Measurements from ENCODE around the gene TMEM164. TPM values are rescaled to one million over a fixed set of nuclear protein-coding genes. Genes with fewer than 3 reads are reported as not detected.

TMEM164 gene
- total RNA-seq, 6 experiments from 2014 or later = 1.3 to 7.9 (median 2.8) TPM

DNA sequence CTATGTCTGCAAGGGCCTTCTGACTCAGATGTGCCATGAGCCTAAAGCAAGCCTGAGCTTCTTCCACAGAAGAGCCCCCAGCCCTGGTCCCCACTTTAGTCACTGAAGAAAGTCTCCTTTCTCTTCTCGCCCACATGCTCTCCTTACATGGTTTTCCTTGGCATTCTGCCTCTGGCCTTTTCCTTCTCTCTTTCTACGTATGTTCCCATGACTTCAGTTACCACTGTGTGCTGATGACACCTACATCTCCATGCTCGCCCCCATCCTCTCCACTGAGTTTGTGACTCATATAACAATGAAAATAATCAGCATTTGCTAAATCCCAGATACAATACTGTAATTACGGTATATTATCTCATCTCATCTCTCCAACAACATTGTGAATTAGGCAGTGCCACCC, 165.7 kb downstream of the TMEM164 start:
- Histone ChIP-seq H3K9me3 (no peaks in the 10 kb centered on the region), H3K4me1 (no peaks in the 10 kb centered on the region), H3K27ac (no peak overlapping the region), H3K4me3 (no peak overlapping the region), H3K36me3 (no peaks in the 10 kb centered on the region), H3K27me3 (no peaks in the 10 kb centered on the region)
- no peak for ATAC-seq
- 58% methylated on average over 3 of the region's 4 CpGs for WGBS (ENCODE audit: insufficient coverage, low coverage, low lambda C conversion rate, missing lambda C conversion rate)
- TF ChIP-seq CTCF (IDR thresholded peaks at IDR 0.05) = no peak
- no peak for TF ChIP-seq POLR2A (IDR thresholded peaks at IDR 0.05)
- DNase-seq = no peak
- intact Hi-C loops (cut with DNase I) = loop anchor here in 1 of 2 donors (5.0 kb wide), 1 partner anchor 249 kb away; no protein-coding TSS in a partner anchor

GRCh38 chrX:110170029-110170428, 167.1 kb downstream of the TMEM164 start:
- no peak for ATAC-seq
- H3K4me1 ChIP-seq = no peaks in the 10 kb centered on the region
- H3K36me3 ChIP-seq = no peaks in the 10 kb centered on the region
- H3K9me3 ChIP-seq = no peaks in the 10 kb centered on the region
- H3K27me3 ChIP-seq = no peaks in the 10 kb centered on the region
- intact Hi-C loops (cut with DNase I) = no loop called here
- no peak overlapping the region for H3K27ac ChIP-seq
- TF ChIP-seq POLR2A (IDR thresholded peaks at IDR 0.05) = no peak
- H3K4me3 ChIP-seq = no peak overlapping the region
- no peak for DNase-seq
- WGBS (ENCODE audit: insufficient coverage, low coverage, low lambda C conversion rate, missing lambda C conversion rate) = 72% methylated on average over 2 of the region's 3 CpGs

GRCh38 chrX:110171442-110171841, 168.5 kb downstream of the TMEM164 start:
- WGBS (ENCODE audit: insufficient coverage, low coverage, low lambda C conversion rate, missing lambda C conversion rate) = 81% methylated on average over 5 of the region's 5 CpGs
- intact Hi-C loops (cut with DNase I) = no loop called here
- Histone ChIP-seq H3K36me3 (no peaks in the 10 kb centered on the region), H3K4me1 (no peaks in the 10 kb centered on the region), H3K27ac (no peak overlapping the region), H3K4me3 (no peak overlapping the region), H3K9me3 (no peaks in the 10 kb centered on the region), H3K27me3 (no peaks in the 10 kb centered on the region)
- ATAC-seq (no peak), DNase-seq (no peak)
- no peak for TF ChIP-seq CTCF (IDR thresholded peaks at IDR 0.05)
- TF ChIP-seq POLR2A (IDR thresholded peaks at IDR 0.05) = no peak

- Histone ChIP-seq H3K27me3 (no peaks in the 10 kb centered on the region), H3K4me3 (no peak overlapping the region), H3K27ac (no peak overlapping the region), H3K9me3 (no peaks in the 10 kb centered on the region), H3K36me3 (no peaks in the 10 kb centered on the region), H3K4me1 (no peaks in the 10 kb centered on the region)
- ATAC-seq = no peak
- DNase-seq = no peak
- no CpG with 5 or more reads among the region's 10 CpGs for WGBS (ENCODE audit: insufficient coverage, low coverage, low lambda C conversion rate, missing lambda C conversion rate)
- intact Hi-C loops (cut with DNase I) = no loop called here
- TF ChIP-seq CTCF (IDR thresholded peaks at IDR 0.05) = no peak
- TF ChIP-seq POLR2A (IDR thresholded peaks at IDR 0.05) = no peak
These were observed 169.3 kb downstream of the TMEM164 start for GRCh38 chrX:110172215-110172614.

GRCh38 chrX:110173192-110174175, 170.6 kb downstream of the TMEM164 start:
- H3K4me3 ChIP-seq = no peak overlapping the region
- no peak for TF ChIP-seq CTCF (IDR thresholded peaks at IDR 0.05)
- ATAC-seq = peak in 1 of 4 donors; percentile 31
- H3K27me3 ChIP-seq = no peaks in the 10 kb centered on the region
- WGBS (ENCODE audit: insufficient coverage, low coverage, low lambda C conversion rate, missing lambda C conversion rate) = 75% methylated on average over 13 of the region's 19 CpGs
- no peaks in the 10 kb centered on the region for H3K36me3 ChIP-seq
- H3K9me3 ChIP-seq = no peaks in the 10 kb centered on the region
- no peak overlapping the region for H3K27ac ChIP-seq
- DNase-seq = no peak
- H3K4me1 ChIP-seq = no peaks in the 10 kb centered on the region
- intact Hi-C loops (cut with DNase I) = no loop called here

All from right lobe of liver (tissue), 6 donors.